HepG2 (cell line): ENCODE data around the gene CX3CR1. TPM values are rescaled to one million over a fixed set of nuclear protein-coding genes. Genes with fewer than 3 reads are reported as not detected.

Source experiments
- ATAC-seq: fragments of 200-7000 bp; cut with Tn5 transposase; 3 replicates; pipeline ENCODE4 v1.9.1; 2020; ENCODE audit warnings: mild to moderate bottlenecking, moderate library complexity
- BruUV-seq: library from RNA; stranded (reverse); fragments of 400-500 nt; replicated peaks from 2 replicates; lab custom pipeline; 2021; lab: Mats Ljungman, UMichigan
- CTCF ChIA-PET: fragments of 300-600 bp; formaldehyde crosslinking; extraction: SDS; loops from one replicate; lab custom pipeline; 2021; ENCODE audit warnings: low total read pairs, inconsistent platforms, low intra/inter-chr PET ratio; lab: Yijun Ruan, JAX
- POLR2A ChIA-PET: fragments of 350-600 bp; sonication (Branson Sonifier 250); formaldehyde crosslinking; loops from one replicate; lab custom pipeline; 2020; ENCODE audit warnings: antibody characterized with exemption, inconsistent platforms; lab: Yijun Ruan, JAX
- DNase-seq: peaks from one replicate; pipeline ENCODE4 v3.0.0-alpha.2; 2015; ENCODE audit warnings: low spot score
- FAIRE-seq: peaks from 3 replicates; lab custom pipeline; 2011; peaks lifted over from hg19 to GRCh38; lab: Jason Lieb, UNC
- H2AFZ ChIP-seq: one replicate; pipeline ENCODE4 v1.6.1; 2011; ENCODE audit warnings: low read length, inconsistent platforms
- H3K27ac ChIP-seq: fragments of 300-600 bp; 3 replicates; pipeline ENCODE4 v1.8.0; 2011; ENCODE audit warnings: mixed run types, mild to moderate bottlenecking, mixed read lengths, low read length, inconsistent platforms; ENCODE audit not compliant: insufficient read depth; ENCODE audit errors: extremely low read length
- H3K27me3 ChIP-seq, 2 experiments: fragments of 200-600 bp in 1 of 2; 2 replicates in 1 of 2; 3 replicates in 1 of 2; pipeline versions ENCODE4 v1.6.0 to v1.8.0; 2011; ENCODE audit warnings: low read length in 2 of 2, mild to moderate bottlenecking in 2 of 2, moderate library complexity in 2 of 2, inconsistent platforms in 1 of 2; ENCODE audit not compliant: insufficient read depth in 2 of 2, control insufficient read depth in 1 of 2
- H3K36me3 ChIP-seq, 2 experiments: fragments of 200-600 bp in 1 of 2; replicated peaks in 1 of 2; 2 replicates in 1 of 2; 3 replicates in 1 of 2; pipeline versions ENCODE4 v1.5.1 to v1.8.0; 2011; ENCODE audit warnings: low read length in 2 of 2, inconsistent platforms in 1 of 2; ENCODE audit not compliant: insufficient read depth in 2 of 2, control insufficient read depth in 1 of 2
- H3K4me1 ChIP-seq: 2 replicates; pipeline ENCODE4 v1.5.1; 2012; ENCODE audit warnings: low read length, inconsistent platforms; ENCODE audit not compliant: insufficient read depth
- H3K4me2 ChIP-seq: 2 replicates; pipeline ENCODE4 v1.6.0; 2011; ENCODE audit warnings: low read depth, low read length, inconsistent platforms
- H3K4me3 ChIP-seq, 3 experiments: fragments of 200-600 bp in 1 of 3; sonication (generic), shearing (Covaris generic) in 1 of 3; replicated peaks in 1 of 3; 2 replicates each; pipeline ENCODE4 v1.5.1; 2011 to 2016; ENCODE audit warnings: low read length in 3 of 3, inconsistent platforms in 2 of 3, low read depth in 2 of 3, mild to moderate bottlenecking in 2 of 3, control low read depth in 1 of 3, mixed read lengths in 1 of 3; ENCODE audit not compliant: insufficient read depth in 1 of 3
- H3K79me2 ChIP-seq: one replicate; pipeline ENCODE4 v1.6.1; 2011; ENCODE audit warnings: low read length, inconsistent platforms; ENCODE audit not compliant: insufficient read depth
- H3K9ac ChIP-seq: 2 replicates; pipeline ENCODE4 v1.6.0; 2011; ENCODE audit warnings: mild to moderate bottlenecking, low read depth, low read length, inconsistent platforms; ENCODE audit not compliant: insufficient read depth
- H3K9me3 ChIP-seq: 2 replicates; pipeline ENCODE4 v1.5.1; 2012; ENCODE audit warnings: mild to moderate bottlenecking, low read length
- H4K20me1 ChIP-seq: 2 replicates; pipeline ENCODE4 v1.6.0; 2011; ENCODE audit warnings: inconsistent platforms, mild to moderate bottlenecking, low read length, moderate library complexity; ENCODE audit not compliant: insufficient read depth
- BORCS8-MEF2B ChIP-seq: sonication (generic); formaldehyde crosslinking; IDR thresholded peaks from 2 replicates; pipeline ENCODE4 v1.8.0; 2022; ENCODE audit warnings: mild to moderate bottlenecking, missing genetic modification reagents
- KDM4B ChIP-seq: sonication (generic); formaldehyde crosslinking; IDR thresholded peaks from 2 replicates; pipeline ENCODE4 v1.4.0; 2020; ENCODE audit warnings: missing genetic modification reagents
- MED1 ChIP-seq: sonication (generic); formaldehyde crosslinking; IDR thresholded peaks from 2 replicates; pipeline ENCODE4 v1.4.0; 2020; ENCODE audit warnings: missing genetic modification reagents
- NR2F6 ChIP-seq, 2 experiments: IDR thresholded peaks; 2 replicates each; pipeline ENCODE4 v1.6.1; 2016; ENCODE audit warnings: antibody characterized with exemption in 1 of 2, mild to moderate bottlenecking in 1 of 2
- RORA ChIP-seq: sonication (generic); formaldehyde crosslinking; IDR thresholded peaks from 2 replicates; pipeline ENCODE4 v1.5.0; 2020; ENCODE audit warnings: mild to moderate bottlenecking, missing genetic modification reagents, moderate library complexity
- SOX5 ChIP-seq: IDR thresholded peaks from 2 replicates; pipeline ENCODE4 v1.6.1; 2016; ENCODE audit warnings: borderline replicate concordance
- SOX6 ChIP-seq, 2 experiments: fragments of 450-650 bp in 1 of 2; sonication (generic) in 1 of 2; formaldehyde crosslinking in 1 of 2; IDR thresholded peaks; 2 replicates each; pipeline versions ENCODE4 v1.4.0 to v1.6.1; 2017 to 2020; ENCODE audit warnings: antibody characterized with exemption in 1 of 2, mild to moderate bottlenecking in 1 of 2, missing genetic modification reagents in 1 of 2
- TEF ChIP-seq: sonication (generic); formaldehyde crosslinking; IDR thresholded peaks from 2 replicates; pipeline ENCODE4 v1.5.0; 2020; ENCODE audit warnings: missing genetic modification reagents
- TFDP1 ChIP-seq: IDR thresholded peaks from 2 replicates; pipeline ENCODE4 v1.6.1; 2016; ENCODE audit warnings: missing compliant biosample characterization, missing genetic modification reagents, borderline replicate concordance
- ZFAT ChIP-seq: sonication (generic); formaldehyde crosslinking; conservative IDR thresholded peaks from 2 replicates; pipeline ENCODE4 v1.8.1; 2023; ENCODE audit warnings: missing genetic modification reagents, inconsistent platforms
- ZNF10 ChIP-seq: sonication (generic); formaldehyde crosslinking; IDR thresholded peaks from 2 replicates; pipeline ENCODE4 v1.4.0; 2020; ENCODE audit warnings: mild to moderate bottlenecking, low read depth, missing genetic modification reagents, borderline replicate concordance
- ZNF121 ChIP-seq: sonication (generic); formaldehyde crosslinking; IDR thresholded peaks from 2 replicates; pipeline ENCODE4 v1.5.0; 2020; ENCODE audit warnings: mild to moderate bottlenecking, missing genetic modification reagents
- ZNF547 ChIP-seq: sonication (generic); formaldehyde crosslinking; IDR thresholded peaks from 2 replicates; pipeline ENCODE4 v1.5.1; 2020; ENCODE audit warnings: mild to moderate bottlenecking, missing genetic modification reagents
- ZNF749 ChIP-seq: sonication (generic); formaldehyde crosslinking; IDR thresholded peaks from 2 replicates; pipeline ENCODE4 v1.8.0; 2022; ENCODE audit warnings: mild to moderate bottlenecking, missing genetic modification reagents, moderate library complexity, borderline replicate concordance
- ZNF75D ChIP-seq: sonication (generic); formaldehyde crosslinking; IDR thresholded peaks from 2 replicates; pipeline ENCODE4 v1.8.1; 2023; ENCODE audit warnings: missing genetic modification reagents, mild to moderate bottlenecking, borderline replicate concordance
- WGBS: methylation state at CpG from one replicate; pipeline ENCODE4 v1.1.6; 2017; ENCODE audit warnings: low lambda C conversion rate; 5-methylcytosine and 5-hydroxymethylcytosine counted together
- in situ Hi-C: cut with HindIII; loops from 2 replicates; pipeline ENCODE4 v1.10.0; 2017; ENCODE audit warnings: low pct_unique_long_range_greater_than_20kb; ENCODE audit not compliant: extremely low pct_ligation_motif_present
- intact Hi-C: fragments of 100-400 bp; cut with micrococcal nuclease; formaldehyde crosslinking; loops from one replicate; pipeline ENCODE4 v1.10.0; 2022; ENCODE audit not compliant: unreplicated experiment
- polyA plus RNA-seq, 8 experiments: library from polyadenylated mRNA; depleted of rRNA in 3 of 8; stranded (reverse) in 7 of 8; unstranded in 1 of 8; fragments of >200 nt; fragmentation: Illumina TruSeq in 4 of 8; extraction: Trizol in 4 of 8; gene quantifications; 2 replicates each; pipeline versions ENCODE4 v1.2.1 to v1.2.3, GENCODE V29; 2011 to 2016; ENCODE audit warnings: low read depth in 4 of 8, missing spikeins in 1 of 8, mixed read lengths in 1 of 8; ENCODE audit not compliant: insufficient read depth in 1 of 8
- total RNA-seq, 5 experiments: library from RNA; depleted of rRNA; stranded (reverse); fragments of >200 nt; fragmentation: Illumina TruSeq; extraction: Trizol; gene quantifications; 2 replicates each; pipeline ENCODE4 v1.2.3, GENCODE V29; 2016; ENCODE audit warnings: low read depth in 1 of 5
- TF ChIP-seq, protein P1 (sequence below): sonication (generic); formaldehyde crosslinking; IDR thresholded peaks from 2 replicates; pipeline ENCODE4 v1.5.0; 2020; ENCODE audit warnings: mild to moderate bottlenecking, missing genetic modification reagents, borderline replicate concordance
- TF ChIP-seq, protein P2 (sequence below): sonication (generic); formaldehyde crosslinking; IDR thresholded peaks from 2 replicates; pipeline ENCODE4 v1.8.1; 2023; ENCODE audit warnings: mild to moderate bottlenecking, inconsistent platforms, moderate library complexity, missing genetic modification reagents, borderline replicate concordance
- TF ChIP-seq, protein P3 (sequence below): IDR thresholded peaks from 2 replicates; pipeline ENCODE4 v1.6.1; 2016; ENCODE audit warnings: low read depth

CX3CR1 gene
- total and polyA plus RNA-seq, 2 of the 13 experiments (the other 11 are each of a cell fraction or from before 2014, with no cell fraction given): not detected

DNA sequence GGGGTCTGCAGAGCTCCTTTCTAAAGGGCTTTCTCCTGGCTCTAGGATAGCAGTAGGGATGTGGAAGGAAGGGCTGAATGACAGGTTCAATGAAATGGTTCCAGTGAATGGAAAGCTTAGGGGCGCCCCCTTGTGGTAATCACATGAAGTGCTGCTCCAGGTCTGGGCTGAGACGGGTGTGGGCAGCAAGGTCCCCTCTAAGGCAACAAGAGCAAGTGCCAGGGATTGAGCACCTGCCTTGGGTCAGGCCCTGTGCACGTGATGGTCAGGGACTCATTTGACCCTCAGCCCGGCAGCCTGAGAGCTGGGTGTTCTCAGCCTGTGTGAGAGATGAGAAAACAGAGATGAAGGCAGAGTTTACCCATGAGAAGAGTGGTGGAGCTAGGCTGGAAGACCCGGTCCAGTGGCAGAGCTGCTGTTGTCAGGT is 12.1 kb upstream of the CX3CR1 start:
- ATAC-seq (peak; percentile 61), DNase-seq (peak; percentile 50), FAIRE-seq (peak; percentile 36)
- Histone ChIP-seq H3K9me3 (no peaks in the 10 kb centered on the region), H3K79me2 (no peaks in the 10 kb centered on the region), H3K27ac (no peak overlapping the region), H2AFZ (no peak overlapping the region), H3K4me1 (peaks cover 69% of the 10 kb centered on the region), H3K36me3 (no peaks in the 10 kb centered on the region), H3K4me2 (no peak overlapping the region), H4K20me1 (no peaks in the 10 kb centered on the region), H3K27me3 (peaks cover 0 to 1% of the 10 kb centered on the region in 2 experiments; a peak in 2 of 5 replicates), H3K4me3 (no peak overlapping the region), H3K9ac (no peak overlapping the region)
- in situ Hi-C loops (no loop called here), intact Hi-C loops (loop anchor here (1.0 kb wide), 1 partner anchor 86 kb away; no protein-coding TSS in a partner anchor)
- POLR2A ChIA-PET: no interaction called here
- no TSS peak for BruUV-seq
- 2% methylated on average over 5 of the region's 5 CpGs for WGBS
- CTCF ChIA-PET: interaction anchor here (0.8 to 3.3 kb wide), 4 partner anchors 26 to 191 kb away, joined by 3 to 8 read pairs (median 5); no protein-coding TSS in a partner anchor
- TF ChIP-seq ZNF547 (CRISPR knock-in tag): no peak
- TF ChIP-seq, protein P1, sequence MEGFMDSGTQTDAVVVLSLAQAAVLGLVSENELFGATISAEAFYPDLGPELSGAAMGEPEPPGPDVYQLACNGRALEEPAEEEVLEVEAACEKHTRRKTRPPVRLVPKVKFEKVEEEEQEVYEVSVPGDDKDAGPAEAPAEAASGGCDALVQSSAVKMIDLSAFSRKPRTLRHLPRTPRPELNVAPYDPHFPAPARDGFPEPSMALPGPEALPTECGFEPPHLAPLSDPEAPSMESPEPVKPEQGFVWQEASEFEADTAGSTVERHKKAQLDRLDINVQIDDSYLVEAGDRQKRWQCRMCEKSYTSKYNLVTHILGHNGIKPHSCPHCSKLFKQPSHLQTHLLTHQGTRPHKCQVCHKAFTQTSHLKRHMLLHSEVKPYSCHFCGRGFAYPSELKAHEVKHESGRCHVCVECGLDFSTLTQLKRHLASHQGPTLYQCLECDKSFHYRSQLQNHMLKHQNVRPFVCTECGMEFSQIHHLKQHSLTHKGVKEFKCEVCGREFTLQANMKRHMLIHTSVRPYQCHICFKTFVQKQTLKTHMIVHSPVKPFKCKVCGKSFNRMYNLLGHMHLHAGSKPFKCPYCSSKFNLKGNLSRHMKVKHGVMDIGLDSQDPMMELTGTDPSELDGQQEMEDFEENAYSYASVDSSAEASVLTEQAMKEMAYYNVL (CRISPR knock-in tag): no peak
- TF ChIP-seq, protein P2, sequence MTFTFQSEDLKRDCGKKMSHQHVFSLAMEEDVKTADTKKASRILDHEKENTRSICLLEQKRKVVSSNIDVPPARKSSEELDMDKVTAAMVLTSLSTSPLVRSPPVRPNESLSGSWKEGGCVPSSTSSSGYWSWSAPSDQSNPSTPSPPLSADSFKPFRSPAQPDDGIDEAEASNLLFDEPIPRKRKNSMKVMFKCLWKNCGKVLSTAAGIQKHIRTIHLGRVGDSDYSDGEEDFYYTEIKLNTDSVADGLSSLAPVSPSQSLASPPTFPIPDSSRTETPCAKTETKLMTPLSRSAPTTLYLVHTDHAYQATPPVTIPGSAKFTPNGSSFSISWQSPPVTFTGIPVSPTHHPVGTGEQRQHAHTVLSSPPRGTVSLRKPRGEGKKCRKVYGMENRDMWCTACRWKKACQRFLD (CRISPR knock-in tag): no peak
- no peak for TF ChIP-seq TEF (CRISPR knock-in tag)
- TF ChIP-seq, protein P3, sequence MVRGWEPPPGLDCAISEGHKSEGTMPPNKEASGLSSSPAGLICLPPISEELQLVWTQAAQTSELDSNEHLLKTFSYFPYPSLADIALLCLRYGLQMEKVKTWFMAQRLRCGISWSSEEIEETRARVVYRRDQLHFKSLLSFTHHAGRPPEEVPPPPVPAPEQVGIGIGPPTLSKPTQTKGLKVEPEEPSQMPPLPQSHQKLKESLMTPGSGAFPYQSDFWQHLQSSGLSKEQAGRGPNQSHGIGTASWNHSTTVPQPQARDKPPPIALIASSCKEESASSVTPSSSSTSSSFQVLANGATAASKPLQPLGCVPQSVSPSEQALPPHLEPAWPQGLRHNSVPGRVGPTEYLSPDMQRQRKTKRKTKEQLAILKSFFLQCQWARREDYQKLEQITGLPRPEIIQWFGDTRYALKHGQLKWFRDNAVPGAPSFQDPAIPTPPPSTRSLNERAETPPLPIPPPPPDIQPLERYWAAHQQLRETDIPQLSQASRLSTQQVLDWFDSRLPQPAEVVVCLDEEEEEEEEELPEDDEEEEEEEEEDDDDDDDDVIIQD: no peak
- no peak for TF ChIP-seq ZNF10 (CRISPR knock-in tag)
- TF ChIP-seq ZNF749 (CRISPR knock-in tag): no peak
- TF ChIP-seq ZFAT (CRISPR knock-in tag): no peak
- TF ChIP-seq NR2F6 (IDR thresholded peaks at IDR 0.05): no peak
- no peak; the same call in 1 of the 2 replicates for TF ChIP-seq NR2F6 (CRISPR knock-in tag; IDR thresholded peaks at IDR 0.05)
- TF ChIP-seq SOX5 (CRISPR knock-in tag): peak; percentile 24; the same call in 1 of the 2 replicates
- peak; percentile 92 for TF ChIP-seq ZNF121 (CRISPR knock-in tag)
- TF ChIP-seq BORCS8-MEF2B: no peak
- TF ChIP-seq ZNF75D: no peak
- TF ChIP-seq SOX6 (IDR thresholded peaks at IDR 0.05): no peak
- TF ChIP-seq SOX6 (CRISPR knock-in tag; IDR thresholded peaks at IDR 0.05): peak; percentile 31; the same call in 1 of the 2 replicates
- TF ChIP-seq RORA: no peak
- TF ChIP-seq KDM4B (CRISPR knock-in tag): no peak
- no peak for TF ChIP-seq TFDP1 (CRISPR knock-in tag)
- TF ChIP-seq MED1 (CRISPR knock-in tag): no peak
